ENCODE data around the gene PPP1R13B.

DNA sequence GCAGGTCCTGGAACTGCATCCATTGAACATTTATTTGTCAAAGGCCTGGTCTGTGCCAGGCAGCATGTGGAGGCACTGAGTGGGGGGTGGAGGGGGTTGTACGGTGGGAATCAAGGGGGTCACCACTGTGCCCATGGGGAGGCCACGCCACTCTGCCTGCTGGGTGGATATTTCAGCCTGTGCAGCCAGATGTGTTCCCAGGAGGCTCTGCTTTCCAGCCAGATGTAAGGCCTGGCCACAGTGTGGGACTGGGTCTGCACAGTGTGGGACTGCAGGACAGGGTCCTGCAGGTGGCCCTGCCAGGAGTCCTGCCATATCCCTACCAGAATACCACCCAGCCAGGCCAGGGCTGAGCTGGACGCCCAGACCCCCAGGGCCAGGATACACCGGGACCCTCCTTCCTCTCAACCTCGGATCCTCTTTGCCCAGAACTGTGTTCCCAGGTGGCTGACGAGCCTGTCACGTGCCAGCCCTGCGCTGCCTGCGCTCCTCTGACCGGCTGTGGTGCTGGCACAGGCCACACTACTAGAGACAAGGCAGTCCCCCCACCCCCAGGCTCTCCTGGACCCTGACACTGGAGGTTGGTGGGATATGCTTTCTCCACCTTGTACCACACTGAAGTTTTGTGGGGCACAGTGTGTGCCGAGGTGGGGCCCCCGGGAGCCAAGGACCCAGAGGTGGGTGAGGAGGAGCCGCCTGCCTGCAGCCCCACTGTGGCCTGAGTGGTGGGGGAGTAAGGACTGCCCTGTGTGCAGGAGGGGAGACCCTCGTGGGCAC is 149.6 kb downstream of the PPP1R13B start:
- TF ChIP-seq CTCF (IDR thresholded peaks at IDR 0.05), result no peak
- TF ChIP-seq POLR2A (IDR thresholded peaks at IDR 0.05; ENCODE audit: low read depth), result no peak
- no peak for TF ChIP-seq POLR2AphosphoS5 (IDR thresholded peaks at IDR 0.05)
